A549 (cell line): ENCODE results near the gene SNRK. TPM values are rescaled to one million over a fixed set of nuclear protein-coding genes. Genes with fewer than 3 reads are reported as not detected.

ENCODE experiments used
- ATAC-seq, 2 experiments: fragments of 200-7000 bp in 1 of 2; fragments of >200 bp in 1 of 2; cut with Nextera tagmentation in 1 of 2; cut with Tn5 transposase in 1 of 2; 3 replicates each; pipeline versions ENCODE4 v1.8.0 to v1.9.1; 2018 to 2020; ENCODE audit warnings: mild to moderate bottlenecking in 1 of 2, moderate library complexity in 1 of 2
- CTCF ChIA-PET: fragments of 300-600 bp; sonication (Branson Sonifier 250); formaldehyde crosslinking; extraction: SDS; loops from one replicate; lab custom pipeline; 2021; ENCODE audit warnings: antibody characterized with exemption, inconsistent platforms; lab: Yijun Ruan, JAX
- POLR2A ChIA-PET: fragments of 350-600 bp; formaldehyde crosslinking; extraction: SDS; loops from one replicate; lab custom pipeline; 2021; ENCODE audit warnings: antibody characterized with exemption, inconsistent platforms; lab: Yijun Ruan, JAX
- DNase-seq, 2 experiments: peaks; one replicate each; pipeline versions ENCODE4 v3.0.0 to v3.0.0-alpha.2; 2011 to 2016; ENCODE audit warnings: low read depth in 1 of 2, low spot score in 1 of 2
- FAIRE-seq: peaks from 2 replicates; lab custom pipeline; 2011; peaks lifted over from hg19 to GRCh38; lab: Jason Lieb, UNC
- H3K27ac ChIP-seq, 2 experiments: fragments of >200 bp; sonication (Bioruptor Twin); formaldehyde crosslinking; 3 replicates each; pipeline ENCODE4 v1.5.1; 2016 to 2017
- H3K4me1 ChIP-seq: fragments of >200 bp; sonication (Bioruptor Twin); formaldehyde crosslinking; 3 replicates; pipeline ENCODE4 v1.6.1; 2016
- H3K4me2 ChIP-seq: fragments of >200 bp; sonication (Bioruptor Twin); formaldehyde crosslinking; 3 replicates; pipeline ENCODE4 v1.6.1; 2016
- H3K4me3 ChIP-seq: fragments of >200 bp; sonication (Bioruptor Twin); formaldehyde crosslinking; 3 replicates; pipeline ENCODE4 v1.5.1; 2016
- H3K9me3 ChIP-seq: fragments of >200 bp; sonication (Bioruptor Twin); formaldehyde crosslinking; 3 replicates; pipeline ENCODE4 v1.6.1; 2016
- ATOH8 ChIP-seq: fragments of 250-450 bp; sonication (Bioruptor Pico); IDR thresholded peaks from 2 replicates; pipeline ENCODE4 v1.5.0; 2020; ENCODE audit warnings: low read depth, mild to moderate bottlenecking, moderate library complexity
- CBX2 ChIP-seq: fragments of 200-600 bp; sonication (generic); IDR thresholded peaks from 2 replicates; pipeline ENCODE4 v1.6.1; 2016; ENCODE audit warnings: low read depth, mild to moderate bottlenecking, borderline replicate concordance
- CBX8 ChIP-seq: fragments of 200-600 bp; sonication (generic); IDR thresholded peaks from 2 replicates; pipeline ENCODE4 v1.6.1; 2016
- CHD2 ChIP-seq: fragments of 150-350 bp; IDR thresholded peaks from 2 replicates; pipeline ENCODE4 v1.6.1; 2014; ENCODE audit warnings: low read length; ENCODE audit not compliant: partially characterized antibody
- CHD4 ChIP-seq: fragments of 200-600 bp; sonication (generic); IDR thresholded peaks from 2 replicates; pipeline ENCODE4 v1.6.1; 2016; ENCODE audit warnings: antibody characterized with exemption, mild to moderate bottlenecking, borderline replicate concordance
- CTCF ChIP-seq: fragments of >200 bp; sonication (Bioruptor Twin); formaldehyde crosslinking; IDR thresholded peaks from 3 replicates; pipeline ENCODE4 v1.5.1; 2016
- E2F6 ChIP-seq: IDR thresholded peaks from 2 replicates; pipeline ENCODE4 v1.6.1; 2012; ENCODE audit warnings: low read depth, borderline replicate concordance
- EHMT2 ChIP-seq: fragments of 200-600 bp; sonication (generic); IDR thresholded peaks from 2 replicates; pipeline ENCODE4 v1.6.1; 2016; ENCODE audit warnings: antibody characterized with exemption, low read depth, mild to moderate bottlenecking, moderate library complexity
- ELK1 ChIP-seq: fragments of 150-350 bp; IDR thresholded peaks from 2 replicates; pipeline ENCODE4 v1.6.1; 2014; ENCODE audit warnings: low read depth, mild to moderate bottlenecking, low read length
- FOSB ChIP-seq: fragments of 250-450 bp; sonication (Bioruptor Pico); IDR thresholded peaks from 2 replicates; pipeline ENCODE4 v1.5.0; 2020; ENCODE audit warnings: mild to moderate bottlenecking, moderate library complexity
- FOXS1 ChIP-seq: fragments of 250-450 bp; sonication (Bioruptor Pico); IDR thresholded peaks from 2 replicates; pipeline ENCODE4 v1.5.0; 2020; ENCODE audit warnings: mild to moderate bottlenecking, moderate library complexity
- HDAC2 ChIP-seq: fragments of 200-600 bp; sonication (generic); IDR thresholded peaks from 2 replicates; pipeline ENCODE4 v1.6.1; 2016
- HMGXB4 ChIP-seq: fragments of 250-450 bp; sonication (Bioruptor Pico); IDR thresholded peaks from 2 replicates; pipeline ENCODE4 v1.5.0; 2021; ENCODE audit warnings: mild to moderate bottlenecking, moderate library complexity, borderline replicate concordance
- HOXA7 ChIP-seq: fragments of 250-450 bp; sonication (Bioruptor Pico); IDR thresholded peaks from 2 replicates; pipeline ENCODE4 v1.5.0; 2020; ENCODE audit warnings: mild to moderate bottlenecking, moderate library complexity
- HOXB13 ChIP-seq: fragments of 250-450 bp; sonication (Bioruptor Pico); IDR thresholded peaks from 2 replicates; pipeline ENCODE4 v1.5.0; 2020; ENCODE audit warnings: low read depth, mild to moderate bottlenecking, moderate library complexity
- KDM1A ChIP-seq: fragments of 200-600 bp; sonication (generic); IDR thresholded peaks from 2 replicates; pipeline ENCODE4 v1.6.1; 2016; ENCODE audit warnings: low read depth, mild to moderate bottlenecking
- KDM5A ChIP-seq: fragments of 200-600 bp; sonication (generic); IDR thresholded peaks from 2 replicates; pipeline ENCODE4 v1.6.1; 2016; ENCODE audit warnings: antibody characterized with exemption, mild to moderate bottlenecking
- MAFK ChIP-seq: fragments of 450-650 bp; IDR thresholded peaks from 2 replicates; pipeline ENCODE4 v1.6.1; 2014; ENCODE audit not compliant: partially characterized antibody
- MYC ChIP-seq: IDR thresholded peaks from 2 replicates; pipeline ENCODE4 v1.6.1; 2012; ENCODE audit warnings: mild to moderate bottlenecking, inconsistent platforms, low read length, improper control_type of control experiment, borderline replicate concordance
- NFE2L2 ChIP-seq: fragments of 150-350 bp; conservative IDR thresholded peaks from 2 replicates; pipeline ENCODE4 v1.6.1; 2014; ENCODE audit warnings: low read length
- NPAS2 ChIP-seq: fragments of 250-450 bp; sonication (Bioruptor Pico); IDR thresholded peaks from 2 replicates; pipeline ENCODE4 v1.8.0; 2022; ENCODE audit warnings: mild to moderate bottlenecking, moderate library complexity, borderline replicate concordance
- NR3C1 ChIP-seq: fragments of >200 bp; sonication (Bioruptor Twin); formaldehyde crosslinking; IDR thresholded peaks from 3 replicates; pipeline ENCODE4 v1.6.1; 2017
- RAD21 ChIP-seq, 2 experiments: fragments of >200 bp in 1 of 2; sonication (Bioruptor Twin) in 1 of 2; formaldehyde crosslinking in 1 of 2; IDR thresholded peaks in 1 of 2; conservative IDR thresholded peaks in 1 of 2; 2 replicates in 1 of 2; 3 replicates in 1 of 2; pipeline ENCODE4 v1.6.1; 2012 to 2018; ENCODE audit warnings: inconsistent platforms in 1 of 2
- RFX5 ChIP-seq: fragments of 450-650 bp; IDR thresholded peaks from 2 replicates; pipeline ENCODE4 v1.7.1; 2014; ENCODE audit warnings: antibody characterized with exemption, mild to moderate bottlenecking, moderate library complexity
- RNF2 ChIP-seq: fragments of 200-600 bp; sonication (generic); IDR thresholded peaks from 2 replicates; pipeline ENCODE4 v1.6.1; 2016; ENCODE audit warnings: low read depth, mild to moderate bottlenecking, antibody characterized with exemption, moderate library complexity, borderline replicate concordance
- TFCP2L1 ChIP-seq: fragments of 250-450 bp; sonication (Bioruptor Pico); IDR thresholded peaks from 2 replicates; pipeline ENCODE4 v1.5.0; 2021; ENCODE audit warnings: mild to moderate bottlenecking
- USF2 ChIP-seq: fragments of 450-650 bp; IDR thresholded peaks from 2 replicates; pipeline ENCODE4 v1.6.1; 2014; ENCODE audit warnings: antibody characterized with exemption
- ZC3H11A ChIP-seq: fragments of 450-650 bp; IDR thresholded peaks from 2 replicates; pipeline ENCODE4 v1.6.1; 2014; ENCODE audit warnings: antibody characterized with exemption, mild to moderate bottlenecking
- ZNF302 ChIP-seq: fragments of 250-450 bp; sonication (Bioruptor Pico); IDR thresholded peaks from 2 replicates; pipeline ENCODE4 v1.9.0; 2021; ENCODE audit warnings: inconsistent platforms, mild to moderate bottlenecking, moderate library complexity
- WGBS: methylation state at CpG from one replicate; pipeline ENCODE4 v1.1.6; 2017; ENCODE audit errors: missing lambda C conversion rate; 5-methylcytosine and 5-hydroxymethylcytosine counted together
- polyA plus RNA-seq, 4 experiments: library from polyadenylated mRNA; depleted of rRNA in 3 of 4; stranded (reverse); fragments of >200 nt; fragmentation: RNase III in 1 of 4; extraction: RNeasy Plus Mini Kit Qiagen cat#74134 plus additional on column Dnase treatment in 1 of 4; gene quantifications; 2 replicates in 3 of 4; 3 replicates in 1 of 4; pipeline ENCODE4 v1.2.3, GENCODE V29; 2011 to 2017

Gene SNRK
- polyA plus RNA-seq, 2 of the 4 experiments (the other 2 are of a cell fraction) = 3.5 to 7.2 TPM

GRCh38 chr3:43343185-43343584, 56.8 kb downstream of the SNRK start (continued):
- TF ChIP-seq HMGXB4 = no peak

GRCh38 chr3:43343815-43344214, 57.5 kb downstream of the SNRK start:
- Histone ChIP-seq H3K4me1 (no peaks in the 10 kb centered on the region), H3K9me3 (peaks cover 6% of the 10 kb centered on the region; the same call in 2 of the 3 replicates), H3K4me2 (no peak overlapping the region), H3K27ac (no peak overlapping the region), H3K4me3 (no peak overlapping the region)
- TF ChIP-seq ZNF302 (CRISPR knock-in tag) = no peak
- no peak for TF ChIP-seq CHD4
- TF ChIP-seq CBX8 = no peak
- TF ChIP-seq MYC = no peak
- no peak for TF ChIP-seq HOXA7 (CRISPR knock-in tag)
- no peak for TF ChIP-seq HDAC2
- no peak for TF ChIP-seq RAD21 (conservative IDR thresholded peaks at IDR 0.05 in 1 of 2, IDR thresholded peaks at IDR 0.05 in 1 of 2)
- TF ChIP-seq NFE2L2 = no peak
- TF ChIP-seq FOXS1 (CRISPR knock-in tag) = no peak
- no peak for TF ChIP-seq RNF2
- no peak for TF ChIP-seq KDM1A
- no peak for TF ChIP-seq RFX5
- TF ChIP-seq NPAS2 (CRISPR knock-in tag) = no peak
- no peak for TF ChIP-seq TFCP2L1 (CRISPR knock-in tag)
- TF ChIP-seq CHD2 = no peak
- no peak for TF ChIP-seq ZC3H11A
- DNase-seq = no peak
- ChIA-PET CTCF (no interaction called here), POLR2A (interaction anchor here (0.5 kb wide), 1 partner anchor 292 kb away, joined by 3 read pairs; no protein-coding TSS in a partner anchor)
- 84% methylated on average over 3 of the region's 3 CpGs for WGBS
- no peak for FAIRE-seq
- ATAC-seq = no peak

- Histone ChIP-seq H3K4me3 (no peak overlapping the region), H3K27ac (no peak overlapping the region), H3K4me2 (no peak overlapping the region), H3K9me3 (no peaks in the 10 kb centered on the region), H3K4me1 (no peaks in the 10 kb centered on the region)
- 92% methylated on average over 2 of the region's 3 CpGs for WGBS
- FAIRE-seq (no peak), ATAC-seq (no peak), DNase-seq (no peak)
- POLR2A ChIA-PET = no interaction called here
- CTCF ChIA-PET = no interaction called here
- TF ChIP-seq HOXB13 (CRISPR knock-in tag) = no peak
- TF ChIP-seq MAFK = no peak
- TF ChIP-seq RNF2 = no peak
- TF ChIP-seq KDM5A = no peak
- no peak for TF ChIP-seq MYC
- TF ChIP-seq E2F6 = no peak
- no peak for TF ChIP-seq USF2
- TF ChIP-seq EHMT2 = no peak
- TF ChIP-seq CBX2 = no peak
- TF ChIP-seq ELK1 = no peak
- no peak for TF ChIP-seq ATOH8 (CRISPR knock-in tag)
- TF ChIP-seq CTCF = no peak
- TF ChIP-seq FOSB (CRISPR knock-in tag) = no peak
- TF ChIP-seq NR3C1 = no peak
- TF ChIP-seq CHD2 = no peak
These were observed 58.2 kb downstream of the SNRK start for GRCh38 chr3:43344520-43344919.
